SKM-1 treated with dmso at 0.1 percent for 144 hours (cell line): ENCODE results near the gene DMRTB1.
A peak's percentile ranks its signal among the peaks of the same experiment; 100 is the strongest.
"Not testable (repeated sequence)": the region's sequence is repeated elsewhere in the genome, so short reads cannot be mapped to it uniquely, and the experiment has no call there.

ENCODE experiments used
- DNase-seq: peaks from one replicate; lab custom pipeline; 2025; ENCODE audit not compliant: unreplicated experiment; lab: John Stamatoyannopoulos, UW

DMRTB1 gene

DNA sequence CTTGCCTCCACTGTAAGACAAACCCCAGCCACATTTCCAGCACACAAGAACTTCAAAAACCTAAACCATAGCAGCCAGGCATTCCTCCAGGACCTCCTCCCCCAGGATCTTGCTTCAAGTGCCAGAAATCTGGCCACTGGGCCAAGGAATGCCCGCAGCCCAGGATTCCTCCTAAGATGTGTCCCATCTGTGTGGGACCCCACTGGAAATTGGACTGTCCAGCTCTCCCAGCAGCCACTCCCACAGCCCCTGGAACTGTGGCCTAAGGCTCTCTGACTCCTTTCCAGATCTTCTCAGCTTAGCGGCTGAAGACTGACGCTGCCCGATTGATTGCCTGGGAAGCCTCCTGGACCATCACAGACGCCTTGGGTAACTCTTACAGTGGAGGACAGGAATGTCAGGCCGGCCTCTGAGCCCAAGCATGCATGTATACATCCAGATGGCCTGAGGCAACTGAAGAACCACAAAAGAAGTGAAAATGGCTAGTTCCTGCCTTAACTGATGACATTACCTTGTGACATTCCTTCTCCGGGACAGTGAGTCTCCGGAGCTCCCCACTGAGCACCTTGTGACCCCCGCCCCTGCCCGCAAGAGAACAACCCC is 24.7 kb upstream of the DMRTB1 start:
- not testable (repeated sequence) for DNase-seq

GRCh38 chr1:53435151-53435550 is 24.0 kb upstream of the DMRTB1 start:
- DNase-seq = no peak

DNA sequence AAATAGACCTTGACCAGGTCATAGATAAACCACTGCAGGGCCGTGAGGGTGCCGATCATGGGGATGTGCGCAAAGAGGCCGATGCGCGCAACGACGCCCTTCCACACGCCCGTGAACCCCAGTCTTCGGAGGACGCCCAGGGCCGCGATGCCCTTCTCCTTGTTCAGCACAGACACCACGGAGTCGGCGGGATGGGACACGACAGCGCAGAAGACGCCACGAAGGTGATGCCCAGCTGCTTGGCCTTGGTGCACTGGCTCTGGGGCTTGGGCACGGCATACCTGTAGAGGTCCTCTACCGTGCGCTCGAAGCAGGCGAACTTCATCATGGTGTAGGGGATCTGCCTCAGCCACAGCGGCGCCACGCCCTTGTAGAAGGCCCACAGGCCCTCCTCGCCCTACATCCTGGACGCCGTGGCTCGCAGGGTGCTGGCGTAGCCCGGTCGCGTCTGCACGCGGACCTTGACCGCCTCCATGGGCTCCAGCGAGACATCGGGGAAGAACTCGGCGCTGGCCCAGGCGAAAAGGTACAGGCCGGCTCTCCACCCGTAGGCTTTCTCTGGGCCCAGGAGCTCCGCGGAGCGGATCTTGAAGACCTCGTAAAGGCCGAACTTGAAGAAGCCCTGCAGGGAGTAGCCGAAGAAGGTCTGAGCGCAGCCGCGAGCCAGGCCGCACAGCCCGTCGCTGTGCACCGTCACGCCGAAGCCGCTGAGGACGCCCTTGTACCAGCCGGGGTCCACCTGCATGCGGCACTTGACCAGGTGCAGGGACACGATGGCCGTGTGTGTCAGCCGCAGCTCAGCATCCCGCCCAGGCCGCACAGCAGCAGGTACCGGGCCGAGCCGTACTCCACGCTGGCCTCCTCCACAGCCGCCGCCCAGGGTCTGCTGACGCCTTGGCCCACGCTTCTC is 20.5 kb upstream of the DMRTB1 start:
- no peak for DNase-seq

GRCh38 chr1:53439337-53440207 is 19.6 kb upstream of the DMRTB1 start:
- no peak for DNase-seq

DNA sequence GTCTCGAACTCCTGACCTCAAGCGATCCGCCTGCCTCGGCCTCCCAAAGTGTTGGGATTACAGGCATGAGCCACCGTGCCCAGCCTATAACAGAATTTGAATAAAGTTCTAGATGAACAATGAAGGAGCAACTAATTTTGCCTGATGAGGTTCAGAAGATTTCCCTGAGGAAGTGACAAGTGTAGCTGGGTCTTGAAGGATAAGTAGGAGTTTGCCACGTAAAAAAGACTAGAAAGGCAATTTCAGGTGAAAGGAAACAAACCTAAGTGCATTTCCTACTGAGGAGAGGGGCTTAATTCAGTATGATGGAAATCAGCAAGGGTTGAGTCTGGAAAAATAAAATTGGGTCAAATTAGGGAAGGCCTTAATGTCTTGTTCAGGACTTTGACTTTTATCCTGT is 18.6 kb upstream of the DMRTB1 start:
- DNase-seq = no peak

- peak; percentile 21 for DNase-seq
These were observed 16.9 kb upstream of the DMRTB1 start for GRCh38 chr1:53442299-53442698.

- DNase-seq = no peak
These were observed 13.1 kb upstream of the DMRTB1 start for GRCh38 chr1:53446051-53446450.

DNA sequence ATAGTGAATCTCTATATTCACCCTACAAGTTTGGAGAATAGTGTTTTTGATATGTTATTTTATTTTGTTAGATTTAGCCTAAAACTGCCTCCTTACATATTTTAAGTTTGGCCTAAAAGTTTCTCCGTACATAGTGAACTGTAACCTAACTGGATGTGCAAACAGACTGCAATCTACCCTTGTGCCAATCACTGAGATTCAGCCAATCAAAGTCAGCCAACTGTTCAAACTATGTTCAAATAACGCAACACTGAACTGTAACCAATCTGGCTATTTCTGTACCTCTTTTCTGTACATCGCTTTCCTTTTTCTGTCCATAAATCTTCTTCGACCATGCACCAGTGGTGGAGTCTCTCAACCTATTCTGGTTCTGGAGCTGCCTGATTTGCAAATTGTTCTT is 11.8 kb upstream of the DMRTB1 start:
- DNase-seq = no peak

GRCh38 chr1:53448241-53448841 is 10.9 kb upstream of the DMRTB1 start:
- no peak for DNase-seq

DNA sequence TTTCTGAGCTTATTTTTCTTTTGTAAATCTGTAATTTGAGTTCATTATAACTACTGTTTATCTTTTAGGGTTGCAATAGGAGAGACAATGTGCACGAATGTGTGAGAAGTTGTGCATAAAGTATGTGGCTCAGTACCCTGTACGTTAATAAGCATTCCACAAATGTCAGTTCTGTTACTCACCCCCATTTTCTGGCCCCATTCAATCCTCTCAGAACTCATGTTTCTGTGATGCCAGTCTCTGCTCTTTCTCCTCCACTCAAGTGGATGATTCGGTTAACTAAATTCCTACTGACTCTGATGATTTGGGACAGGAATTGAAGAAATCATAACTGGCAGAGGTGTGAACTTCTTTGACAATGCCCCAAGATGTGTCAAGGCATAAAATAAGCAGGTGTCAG is 10.2 kb upstream of the DMRTB1 start:
- DNase-seq = no peak

GRCh38 chr1:53449693-53450092 is 9.5 kb upstream of the DMRTB1 start:
- no peak for DNase-seq

- DNase-seq = peak; percentile 14
These were observed 9.0 kb upstream of the DMRTB1 start for GRCh38 chr1:53450225-53450624.

- peak; percentile 37 for DNase-seq
These were observed 5.2 kb upstream of the DMRTB1 start for GRCh38 chr1:53454019-53454418.

GRCh38 chr1:53455364-53455991 is 3.7 kb upstream of the DMRTB1 start:
- no peak for DNase-seq

GRCh38 chr1:53458634-53459033 is 565 bp upstream of the DMRTB1 start:
- DNase-seq = no peak

- DNase-seq = no peak
These were observed 1.0 kb downstream of the DMRTB1 start for GRCh38 chr1:53460211-53460634.

DNA sequence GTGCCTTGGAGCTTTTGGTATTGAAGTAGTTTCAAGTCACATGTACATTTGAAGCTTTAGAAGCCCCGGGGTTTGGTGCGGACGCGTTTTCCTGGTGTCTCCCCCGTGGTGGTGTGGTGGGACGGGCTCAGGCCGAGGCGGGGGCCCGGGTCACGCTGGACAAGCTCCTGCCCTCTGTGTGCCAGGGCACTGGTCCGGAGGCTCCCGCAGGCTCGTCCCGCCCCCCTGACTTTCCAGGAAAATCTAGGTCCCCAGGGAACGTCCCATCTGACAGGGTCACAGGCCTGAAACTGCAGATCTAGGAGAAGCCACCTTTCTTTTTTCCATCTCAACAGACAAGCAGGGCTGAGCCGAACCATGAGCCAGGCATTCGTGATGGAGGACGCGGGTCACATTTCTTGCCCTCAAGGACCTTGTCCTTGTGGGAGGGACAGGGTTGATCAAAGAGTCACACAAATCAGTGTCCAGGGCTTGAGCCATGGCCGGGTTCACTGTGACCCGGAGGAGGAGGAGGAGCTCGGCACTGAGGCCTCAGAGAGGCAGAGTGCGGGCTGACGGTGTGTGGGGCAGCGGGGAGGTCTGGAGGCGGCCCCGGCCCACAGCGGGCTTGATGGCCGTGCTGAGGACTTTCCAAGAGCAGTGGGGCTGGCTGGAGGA is 1.6 kb downstream of the DMRTB1 start:
- DNase-seq = no peak

- DNase-seq = no peak
These were observed 2.3 kb downstream of the DMRTB1 start for GRCh38 chr1:53461323-53462044.

DNA sequence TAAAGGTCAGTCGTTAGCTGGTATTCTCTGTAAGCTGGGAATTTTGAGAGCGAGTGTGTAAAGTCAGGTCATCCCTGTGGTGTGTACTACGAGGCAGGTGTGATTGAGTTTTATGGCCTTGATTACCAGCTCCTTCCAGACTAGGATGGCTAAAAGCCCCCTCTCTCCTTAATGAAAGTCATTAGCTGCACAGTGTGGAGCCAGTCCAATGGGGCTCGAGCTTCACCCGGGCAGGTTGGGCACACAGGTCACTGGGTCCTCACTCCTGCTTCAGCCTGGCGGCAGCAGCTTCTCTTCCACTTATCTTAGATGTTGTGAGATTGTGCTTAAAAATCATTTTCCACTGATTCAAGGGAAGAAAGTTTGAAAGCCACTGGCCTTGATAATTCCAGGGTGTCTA is 3.0 kb downstream of the DMRTB1 start:
- DNase-seq = no peak
